Stomach (tissue), 9 donors: ENCODE results near the gene HJURP. TPM values are rescaled to one million over a fixed set of nuclear protein-coding genes. Genes with fewer than 3 reads are reported as not detected.

Experiments
- DNase-seq, 2 donors: peaks; one replicate each; pipeline versions ENCODE4 v3.0.0 to v3.0.0-alpha.2; 2013 to 2019
- H3K27ac ChIP-seq, 5 donors: fragments of 200-600 bp in 4 of 5; sonication (generic) in 4 of 5; one replicate each; pipeline ENCODE4 v1.5.1; 2013 to 2019; ENCODE audit warnings: mild to moderate bottlenecking in 1 of 5, moderate library complexity in 1 of 5
- H3K27me3 ChIP-seq, 3 donors: fragments of 200-600 bp; sonication (generic); one replicate each; pipeline ENCODE4 v1.5.1; 2017 to 2019; ENCODE audit warnings: mixed run types in 1 of 3
- H3K36me3 ChIP-seq, 4 donors: fragments of 200-600 bp; sonication (generic); 1 replicate in 3 of 4; 2 replicates in 1 of 4; pipeline ENCODE4 v1.5.1; 2016 to 2019
- H3K4me1 ChIP-seq, 4 donors: fragments of 200-600 bp; sonication (generic); one replicate each; pipeline ENCODE4 v1.5.1; 2016 to 2019
- H3K4me3 ChIP-seq, 4 donors: fragments of 200-600 bp; sonication (generic) in 3 of 4; one replicate each; pipeline ENCODE4 v1.5.1; 2016 to 2019; ENCODE audit warnings: mild to moderate bottlenecking in 1 of 4
- H3K9me3 ChIP-seq, 4 donors: fragments of 200-600 bp; sonication (generic); one replicate each; pipeline ENCODE4 v1.5.1; 2016 to 2019
- CTCF ChIP-seq, 7 experiments: fragments of 450-650 bp in 4 of 7; fragments of 200-600 bp in 3 of 7; sonication (generic) in 3 of 7; IDR thresholded peaks; one replicate each; pipeline ENCODE4 v1.5.1; 2016 to 2019; ENCODE audit warnings: antibody characterized with exemption in 7 of 7, control low read depth in 2 of 7, mild to moderate bottlenecking in 1 of 7
- EP300 ChIP-seq: sonication (generic); formaldehyde crosslinking; IDR thresholded peaks from one replicate; pipeline ENCODE4 v1.6.1; 2017; ENCODE audit warnings: antibody characterized with exemption
- POLR2A ChIP-seq, 4 donors: fragments of 450-650 bp; IDR thresholded peaks; one replicate each; pipeline ENCODE4 v1.6.1; 2016; ENCODE audit warnings: antibody characterized with exemption in 4 of 4, control low read depth in 2 of 4, mild to moderate bottlenecking in 1 of 4, moderate library complexity in 1 of 4
- POLR2AphosphoS5 ChIP-seq, 3 donors: sonication (generic); formaldehyde crosslinking; IDR thresholded peaks; one replicate each; pipeline ENCODE4 v1.6.1; 2016; ENCODE audit warnings: antibody characterized with exemption in 3 of 3
- WGBS, 5 donors: extraction: QIAGEN DNeasy Blood & Tissue Kit in 3 of 5; methylation state at CpG; one replicate each; pipeline versions ENCODE4 v1.1.5 to v1.1.7; 2013 to 2018; 5-methylcytosine and 5-hydroxymethylcytosine counted together
- intact Hi-C: fragments of 100-400 bp; cut with DNase I; formaldehyde crosslinking; loops from one replicate; pipeline ENCODE4 v1.15.1; 2023; ENCODE audit warnings: low total_unique reads
- polyA plus RNA-seq, 3 donors: library from polyadenylated mRNA; stranded (reverse); fragments of 200-250 nt; gene quantifications; one replicate each; pipeline ENCODE4 v1.2.3, GENCODE V29; 2013
- total RNA-seq, 5 donors: library from RNA; depleted of rRNA; stranded (reverse); fragments of >200 nt; gene quantifications; one replicate each; pipeline versions ENCODE4 v1.1.0 to v1.2.3, GENCODE V29; 2014 to 2016
- donor health status: healthy with polysubstance abuse.
- donor health status: Bipolar disorder and iron deficiency.
- donor health status: healthy.

HJURP gene
- total and polyA plus RNA-seq, 8 donors: 1.2 to 28.3 (median 3.0) TPM

- H3K27me3 ChIP-seq: peaks cover 0 to 16% (median 4%) of the 10 kb centered on the region in 3 donors
- H3K4me1 ChIP-seq: peaks cover 8 to 36% (median 16%) of the 10 kb centered on the region in 4 donors
- H3K9me3 ChIP-seq: no peaks in the 10 kb centered on the region
- WGBS, 5 donors: 16 to 29% (median 24%) methylated on average over 5 to 8 of the region's 8 CpGs
- H3K36me3 ChIP-seq: peaks cover 0 to 6% (median 0%) of the 10 kb centered on the region in 4 donors
- TF ChIP-seq POLR2A (IDR thresholded peaks at IDR 0.05) (no peak), EP300 (no peak), CTCF (IDR thresholded peaks at IDR 0.05) (no peak), POLR2AphosphoS5 (IDR thresholded peaks at IDR 0.05) (no peak)
- H3K27ac ChIP-seq: no peak overlapping the region
- peak in 1 of 2 donors; percentile 19 for DNase-seq
- intact Hi-C loops: no loop called here
- peak overlapping the region; percentile 55 to 93 (median 74) for H3K4me3 ChIP-seq
Observed at GRCh38 chr2:233853353-233853752, 982 bp downstream of the HJURP start.

GRCh38 chr2:233852056-233852455 is 2.3 kb downstream of the HJURP start:
- 75 to 92% (median 82%) methylated on average over 3 of the region's 3 CpGs for WGBS, 5 donors
- H3K9me3 ChIP-seq: no peaks in the 10 kb centered on the region
- intact Hi-C loops: no loop called here

DNA sequence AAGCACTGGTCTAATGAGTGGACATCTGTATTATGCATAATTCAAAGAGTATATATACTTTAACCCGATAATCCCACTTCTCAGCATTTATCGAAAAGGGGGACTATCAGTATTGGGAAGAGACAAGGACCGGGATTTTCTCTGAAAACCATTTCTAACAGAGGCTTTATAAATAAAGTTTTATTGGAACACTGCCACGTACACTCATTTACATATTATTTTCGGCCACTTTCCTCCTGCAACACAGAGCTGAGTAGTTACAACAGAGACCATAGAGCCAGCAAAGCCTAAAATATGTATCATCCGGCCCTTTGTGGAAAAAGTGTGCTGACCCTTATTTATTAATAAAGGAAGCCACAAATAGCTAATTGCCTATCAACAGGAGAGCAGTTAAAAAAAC is 3.2 kb downstream of the HJURP start:
- no peak for TF ChIP-seq CTCF (IDR thresholded peaks at IDR 0.05)
- TF ChIP-seq POLR2AphosphoS5 (IDR thresholded peaks at IDR 0.05): no peak
- TF ChIP-seq EP300: no peak
- no peak for TF ChIP-seq POLR2A (IDR thresholded peaks at IDR 0.05)
- no peak overlapping the region for H3K4me3 ChIP-seq
- H3K9me3 ChIP-seq: no peaks in the 10 kb centered on the region
- no peak for DNase-seq
- peaks cover 0 to 20% (median 4%) of the 10 kb centered on the region in 3 donors for H3K27me3 ChIP-seq
- 95 to 98% (median 97%) methylated on average over 6 of the region's 6 CpGs for WGBS, 5 donors
- peaks cover 0 to 11% (median 0%) of the 10 kb centered on the region in 4 donors for H3K36me3 ChIP-seq
- intact Hi-C loops: no loop called here
- no peak overlapping the region for H3K27ac ChIP-seq
- peaks cover 8 to 32% (median 16%) of the 10 kb centered on the region in 4 donors for H3K4me1 ChIP-seq

More at GRCh38 chr2:233852056-233852455, 2.3 kb downstream of the HJURP start:
- no peak overlapping the region for H3K4me3 ChIP-seq
- no peak for TF ChIP-seq EP300
- no peak for TF ChIP-seq CTCF (IDR thresholded peaks at IDR 0.05)
- TF ChIP-seq POLR2AphosphoS5 (IDR thresholded peaks at IDR 0.05): no peak
- TF ChIP-seq POLR2A (IDR thresholded peaks at IDR 0.05): no peak
- peak in 1 of 2 donors; percentile 23 for DNase-seq
- no peak overlapping the region for H3K27ac ChIP-seq
- H3K27me3 ChIP-seq: peaks cover 0 to 20% (median 4%) of the 10 kb centered on the region in 3 donors
- peaks cover 0 to 11% (median 0%) of the 10 kb centered on the region in 4 donors for H3K36me3 ChIP-seq
- peaks cover 8 to 32% (median 16%) of the 10 kb centered on the region in 4 donors for H3K4me1 ChIP-seq

- DNase-seq: no peak
- TF ChIP-seq POLR2A (IDR thresholded peaks at IDR 0.05): no peak
- no peak for TF ChIP-seq EP300
- TF ChIP-seq CTCF (IDR thresholded peaks at IDR 0.05): no peak
- TF ChIP-seq POLR2AphosphoS5 (IDR thresholded peaks at IDR 0.05): no peak
- peaks cover 0 to 11% (median 0%) of the 10 kb centered on the region in 4 donors for H3K36me3 ChIP-seq
- no peaks in the 10 kb centered on the region for H3K9me3 ChIP-seq
- H3K27ac ChIP-seq: no peak overlapping the region
- WGBS, 5 donors: 92 to 95% (median 94%) methylated on average over 6 to 7 of the region's 7 CpGs
- peaks cover 0 to 20% (median 4%) of the 10 kb centered on the region in 3 donors for H3K27me3 ChIP-seq
- no peak overlapping the region for H3K4me3 ChIP-seq
- H3K4me1 ChIP-seq: peaks cover 8 to 32% (median 16%) of the 10 kb centered on the region in 4 donors
- intact Hi-C loops: no loop called here
Observed at GRCh38 chr2:233850745-233851144, 3.6 kb downstream of the HJURP start.
